Gastrocnemius medialis (tissue), 4 donors: ENCODE data around the gene CD300LG. TPM values are rescaled to one million over a fixed set of nuclear protein-coding genes. Genes with fewer than 3 reads are reported as not detected.
A peak's percentile ranks its signal among the peaks of the same experiment; 100 is the strongest.
"Not testable (repeated sequence)": the region's sequence is repeated elsewhere in the genome, so short reads cannot be mapped to it uniquely, and the experiment has no call there.

Experiments
- ATAC-seq, 2 donors: fragments of 150-250 bp; one replicate each; pipeline ENCODE4 v1.9.1; 2016
- DNase-seq, 2 donors: peaks; one replicate each; pipeline ENCODE4 v3.0.0-alpha.2; 2019
- H3K27ac ChIP-seq, 4 donors: fragments of 200-600 bp; sonication (generic); 1 replicate in 1 of 4; 2 replicates in 3 of 4; pipeline ENCODE4 v1.5.1; 2016 to 2018; ENCODE audit warnings: mild to moderate bottlenecking in 2 of 4, moderate library complexity in 1 of 4
- H3K27me3 ChIP-seq, 3 donors: fragments of 200-600 bp; sonication (generic) in 2 of 3; 1 replicate in 1 of 3; 2 replicates in 2 of 3; pipeline versions ENCODE4 v1.5.1 to v1.6.0; 2016 to 2019; ENCODE audit warnings: mild to moderate bottlenecking in 1 of 3, moderate library complexity in 1 of 3
- H3K36me3 ChIP-seq, 2 donors: fragments of 200-600 bp; sonication (generic) in 1 of 2; one replicate each; pipeline ENCODE4 v1.5.1; 2017 to 2018
- H3K4me1 ChIP-seq, 2 donors: fragments of 200-600 bp; sonication (generic) in 1 of 2; one replicate each; pipeline ENCODE4 v1.5.1; 2016 to 2017; ENCODE audit warnings: mild to moderate bottlenecking in 2 of 2
- H3K4me3 ChIP-seq, 4 donors: fragments of 200-600 bp; sonication (generic) in 3 of 4; 1 replicate in 1 of 4; 2 replicates in 3 of 4; pipeline ENCODE4 v1.5.1; 2016 to 2019; ENCODE audit warnings: mild to moderate bottlenecking in 2 of 4
- H3K9me3 ChIP-seq, 3 donors: fragments of 200-600 bp; sonication (generic) in 2 of 3; 1 replicate in 1 of 3; 2 replicates in 2 of 3; pipeline ENCODE4 v1.5.1; 2016 to 2019
- POLR2A ChIP-seq, 2 donors: fragments of 450-650 bp; IDR thresholded peaks; one replicate each; pipeline ENCODE4 v1.6.1; 2017; ENCODE audit warnings: antibody characterized with exemption in 2 of 2, mild to moderate bottlenecking in 2 of 2, moderate library complexity in 2 of 2
- in situ Hi-C, 4 donors: fragments of 200-750 bp; cut with MboI; loops; one replicate each; pipeline versions ENCODE4 v1.15.0 to v1.8.0; 2017; ENCODE audit warnings: low sequenced_read_pairs in 4 of 4
- intact Hi-C: fragments of 100-400 bp; cut with DNase I; formaldehyde crosslinking; loops from one replicate; pipeline ENCODE4 v1.15.1; 2023; ENCODE audit warnings: low total_unique reads
- total RNA-seq, 4 donors: library from RNA; depleted of rRNA; stranded (reverse); fragments of >200 nt; gene quantifications; one replicate each; pipeline versions ENCODE4 v1.1.0 to v1.2.3, GENCODE V29; 2016
- TF ChIP-seq, protein P1 (sequence below), 5 experiments: fragments of 450-650 bp in 3 of 5; fragments of 200-600 bp in 2 of 5; sonication (generic) in 2 of 5; IDR thresholded peaks in 4 of 5; conservative IDR thresholded peaks in 1 of 5; 1 replicate in 4 of 5; 2 replicates in 1 of 5; pipeline ENCODE4 v1.5.1; 2016 to 2019; ENCODE audit warnings: antibody characterized with exemption in 5 of 5, mild to moderate bottlenecking in 3 of 5, moderate library complexity in 3 of 5

The CD300LG gene
- total RNA-seq, 4 donors from 2014 or later: 18.4 to 28.2 (median 20.8) TPM

DNA sequence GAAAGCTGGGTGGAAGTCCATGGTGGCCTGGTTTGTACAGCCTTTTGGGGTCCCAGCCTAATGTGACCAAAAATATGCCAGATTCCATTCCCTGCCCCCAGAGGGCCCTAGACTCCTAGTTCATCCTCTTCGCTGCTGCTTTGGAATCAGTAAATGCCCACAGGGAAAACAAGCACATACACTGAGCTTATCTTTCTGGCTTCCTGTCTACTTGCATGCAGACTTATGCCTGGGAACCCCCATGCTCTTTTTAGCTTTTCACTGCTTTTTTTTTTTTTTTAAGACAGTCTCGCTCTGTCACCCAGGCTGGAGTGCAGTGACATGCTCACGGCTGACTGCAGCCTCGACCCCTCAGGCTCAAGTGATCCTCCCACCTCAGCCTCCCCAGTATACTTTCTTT is 6.2 kb upstream of the CD300LG start:
- no peaks in the 10 kb centered on the region for H3K9me3 ChIP-seq
- no peak overlapping the region for H3K27ac ChIP-seq
- H3K27me3 ChIP-seq: no peaks in the 10 kb centered on the region
- intact Hi-C loops (no loop called here), in situ Hi-C loops (loop anchor here in 1 of 4 donors (10.0 kb wide), 2 partner anchors 56 to 146 kb away; partner anchors contain the start of gene CFAP97D1)
- H3K4me1 ChIP-seq: peaks cover 11 to 26% of the 10 kb centered on the region in 2 donors
- no peak for DNase-seq
- TF ChIP-seq, protein P1, sequence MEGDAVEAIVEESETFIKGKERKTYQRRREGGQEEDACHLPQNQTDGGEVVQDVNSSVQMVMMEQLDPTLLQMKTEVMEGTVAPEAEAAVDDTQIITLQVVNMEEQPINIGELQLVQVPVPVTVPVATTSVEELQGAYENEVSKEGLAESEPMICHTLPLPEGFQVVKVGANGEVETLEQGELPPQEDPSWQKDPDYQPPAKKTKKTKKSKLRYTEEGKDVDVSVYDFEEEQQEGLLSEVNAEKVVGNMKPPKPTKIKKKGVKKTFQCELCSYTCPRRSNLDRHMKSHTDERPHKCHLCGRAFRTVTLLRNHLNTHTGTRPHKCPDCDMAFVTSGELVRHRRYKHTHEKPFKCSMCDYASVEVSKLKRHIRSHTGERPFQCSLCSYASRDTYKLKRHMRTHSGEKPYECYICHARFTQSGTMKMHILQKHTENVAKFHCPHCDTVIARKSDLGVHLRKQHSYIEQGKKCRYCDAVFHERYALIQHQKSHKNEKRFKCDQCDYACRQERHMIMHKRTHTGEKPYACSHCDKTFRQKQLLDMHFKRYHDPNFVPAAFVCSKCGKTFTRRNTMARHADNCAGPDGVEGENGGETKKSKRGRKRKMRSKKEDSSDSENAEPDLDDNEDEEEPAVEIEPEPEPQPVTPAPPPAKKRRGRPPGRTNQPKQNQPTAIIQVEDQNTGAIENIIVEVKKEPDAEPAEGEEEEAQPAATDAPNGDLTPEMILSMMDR (IDR thresholded peaks at IDR 0.05 in 4 of 5, conservative IDR thresholded peaks at IDR 0.05 in 1 of 5): no peak
- TF ChIP-seq POLR2A (IDR thresholded peaks at IDR 0.05): no peak
- H3K36me3 ChIP-seq: no peaks in the 10 kb centered on the region
- H3K4me3 ChIP-seq: no peak overlapping the region
- ATAC-seq: no peak

DNA sequence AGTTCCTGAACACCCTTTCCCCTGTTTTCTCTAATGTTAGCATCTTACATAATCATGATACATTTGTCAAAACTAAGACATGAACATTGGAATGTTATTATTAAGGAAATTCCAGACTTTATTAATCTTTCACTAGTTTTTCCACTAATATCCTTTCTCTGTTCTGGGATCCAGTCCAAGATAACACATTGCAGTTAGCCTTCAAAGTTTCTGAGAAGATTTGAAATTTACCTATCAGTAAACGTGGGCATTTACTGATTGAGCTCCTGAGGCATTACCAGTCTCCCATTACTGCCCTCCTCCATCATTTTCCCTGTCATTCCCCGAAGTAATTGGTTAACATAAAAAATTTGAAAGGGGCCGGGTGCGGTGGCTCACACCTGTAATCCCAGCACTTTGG is 5.7 kb upstream of the CD300LG start:
- Histone ChIP-seq H3K9me3 (no peaks in the 10 kb centered on the region), H3K27me3 (no peaks in the 10 kb centered on the region), H3K4me1 (peaks cover 16 to 29% of the 10 kb centered on the region in 2 donors), H3K27ac (no peak overlapping the region), H3K4me3 (no peak overlapping the region), H3K36me3 (no peaks in the 10 kb centered on the region)
- TF ChIP-seq, protein P1 (IDR thresholded peaks at IDR 0.05 in 4 of 5, conservative IDR thresholded peaks at IDR 0.05 in 1 of 5): no peak
- no peak for TF ChIP-seq POLR2A (IDR thresholded peaks at IDR 0.05)
- DNase-seq (no peak), ATAC-seq (no peak)
- intact Hi-C loops (no loop called here), in situ Hi-C loops (loop anchor here in 1 of 4 donors (10.0 kb wide), 2 partner anchors 56 to 146 kb away; partner anchors contain the start of gene CFAP97D1)

DNA sequence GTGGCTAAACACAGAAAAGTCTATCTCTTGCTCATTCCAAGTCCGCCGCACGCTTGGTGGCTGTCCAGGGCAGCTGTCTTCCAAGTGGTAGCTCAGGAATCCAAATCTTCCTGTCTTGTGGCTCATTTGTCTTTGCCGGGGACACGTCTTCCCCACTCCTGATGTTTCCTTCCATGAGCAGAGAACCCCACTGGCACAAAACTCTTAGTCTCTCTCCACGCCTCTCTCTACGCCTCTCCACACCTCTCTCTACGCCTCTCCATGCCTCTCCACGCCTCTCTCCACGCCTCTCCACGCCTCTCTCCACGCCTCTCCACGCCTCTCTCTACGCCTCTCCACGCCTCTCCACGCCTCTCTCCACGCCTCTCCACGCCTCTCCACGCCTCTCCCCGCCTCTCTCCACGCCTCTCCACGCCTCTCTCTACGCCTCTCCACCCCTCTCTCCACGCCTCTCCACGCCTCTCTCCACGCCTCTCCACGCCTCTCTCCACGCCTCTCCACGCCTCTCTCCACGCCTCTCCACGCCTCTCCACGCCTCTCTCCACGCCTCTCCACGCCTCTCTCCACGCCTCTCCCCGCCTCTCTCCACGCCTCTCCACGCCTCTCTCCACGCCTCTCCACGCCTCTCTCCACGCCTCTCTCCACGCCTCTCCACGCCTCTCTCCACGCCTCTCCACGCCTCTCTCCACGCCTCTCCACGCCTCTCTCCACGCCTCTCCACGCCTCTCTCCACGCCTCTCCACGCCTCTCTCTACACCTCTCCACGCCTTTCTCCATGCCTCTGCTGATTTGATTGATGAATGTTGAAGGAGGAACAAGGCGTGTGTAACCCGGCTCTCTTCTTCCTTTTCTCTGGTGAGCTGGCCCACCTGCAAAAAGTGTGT is 4.6 kb upstream of the CD300LG start:
- intact Hi-C loops, H3K27me3 ChIP-seq, H3K9me3 ChIP-seq, H3K36me3 ChIP-seq: not testable (repeated sequence)
- H3K4me3 ChIP-seq: peak overlapping the region in 2 of 4 donors; percentile 11 to 13
- H3K27ac ChIP-seq: peak overlapping the region in 3 of 4 donors; percentile 11 to 62 (median 14)
- DNase-seq: peak; percentile 33 to 36
- peaks cover 16 to 29% of the 10 kb centered on the region in 2 donors for H3K4me1 ChIP-seq
- ATAC-seq: peak; percentile 18 to 46
- in situ Hi-C loops: loop anchor here in 1 of 4 donors (10.0 kb wide), 2 partner anchors 58 to 148 kb away; partner anchors contain the start of gene CFAP97D1

DNA sequence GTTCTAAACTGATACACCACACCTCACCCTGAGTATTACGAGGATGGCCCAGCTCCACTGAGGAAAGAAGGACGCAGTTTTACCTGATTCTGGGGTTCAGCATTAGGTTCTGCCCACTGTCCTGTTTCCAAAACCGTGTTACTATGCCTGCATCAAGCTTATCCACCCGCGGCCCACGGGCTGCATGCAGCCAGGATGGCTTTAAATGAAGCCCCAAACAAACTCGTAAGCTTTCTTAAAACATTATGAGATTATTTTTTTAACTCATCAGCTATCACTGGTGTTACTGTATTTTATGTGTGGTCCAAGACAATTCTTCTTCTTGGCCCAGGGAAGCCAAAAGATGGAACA is 4.0 kb upstream of the CD300LG start:
- intact Hi-C loops (no loop called here), in situ Hi-C loops (loop anchor here in 1 of 4 donors (10.0 kb wide), 2 partner anchors 58 to 148 kb away; partner anchors contain the start of gene CFAP97D1)
- DNase-seq: no peak
- peak overlapping the region in 3 of 4 donors; percentile 11 to 56 (median 14) for H3K27ac ChIP-seq
- no peaks in the 10 kb centered on the region for H3K9me3 ChIP-seq
- no peak for ATAC-seq
- no peaks in the 10 kb centered on the region for H3K36me3 ChIP-seq
- TF ChIP-seq POLR2A (IDR thresholded peaks at IDR 0.05): no peak
- no peak overlapping the region for H3K4me3 ChIP-seq
- peaks cover 16 to 29% of the 10 kb centered on the region in 2 donors for H3K4me1 ChIP-seq
- H3K27me3 ChIP-seq: no peaks in the 10 kb centered on the region

DNA sequence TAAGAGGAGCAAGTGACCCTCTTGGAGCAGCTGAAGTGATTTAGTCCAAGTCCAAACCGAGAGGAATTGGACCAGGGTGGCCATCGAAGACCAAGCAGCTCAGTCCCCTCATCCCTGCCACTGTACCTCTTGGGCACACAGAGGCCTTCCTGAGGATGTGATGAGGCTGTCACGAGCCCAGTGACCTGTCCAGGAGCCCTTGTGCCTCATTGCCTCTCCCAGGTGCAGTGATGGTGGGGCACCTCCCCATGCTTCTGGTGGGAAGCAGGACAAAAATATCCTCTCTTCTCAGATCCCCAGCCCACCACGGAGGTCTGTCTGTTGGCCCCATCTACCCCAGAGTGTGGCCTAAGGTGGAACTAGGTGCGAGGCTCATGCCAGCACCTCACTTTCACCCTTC is 2.7 kb upstream of the CD300LG start:
- Histone ChIP-seq H3K27ac (no peak overlapping the region), H3K9me3 (no peaks in the 10 kb centered on the region), H3K4me1 (peaks cover 16 to 28% of the 10 kb centered on the region in 2 donors), H3K4me3 (no peak overlapping the region), H3K27me3 (no peaks in the 10 kb centered on the region), H3K36me3 (no peaks in the 10 kb centered on the region)
- ATAC-seq (no peak), DNase-seq (no peak)
- no peak for TF ChIP-seq POLR2A (IDR thresholded peaks at IDR 0.05)
- TF ChIP-seq, protein P1 (IDR thresholded peaks at IDR 0.05 in 4 of 5, conservative IDR thresholded peaks at IDR 0.05 in 1 of 5): no peak
- in situ Hi-C loops (loop anchor here in 1 of 4 donors (10.0 kb wide), 2 partner anchors 59 to 149 kb away; partner anchors contain the start of gene CFAP97D1), intact Hi-C loops (loop anchor here (2.0 kb wide), 1 partner anchor 77 kb away; no protein-coding TSS in a partner anchor)
